Pancreas (tissue), 10 donors: ENCODE data around the gene DAB2IP. TPM values are rescaled to one million over a fixed set of nuclear protein-coding genes. Genes with fewer than 3 reads are reported as not detected.
"Not testable (repeated sequence)": the region's sequence is repeated elsewhere in the genome, so short reads cannot be mapped to it uniquely, and the experiment has no call there.

Source experiments
- ATAC-seq, 4 donors: fragments of 200-7000 bp; cut with Tn5 transposase; one replicate each; pipeline versions ENCODE4 v1.8.0 to v1.9.1; 2020; ENCODE audit warnings: mild to moderate bottlenecking in 4 of 4, moderate library complexity in 4 of 4
- DNase-seq, 6 donors: peaks; one replicate each; pipeline ENCODE4 v3.0.0-alpha.2; 2020
- FAIRE-seq: peaks from 2 replicates; lab custom pipeline; 2012; peaks lifted over from hg19 to GRCh38; lab: Jason Lieb, UNC
- H3K27ac ChIP-seq, 4 donors: fragments of 200-600 bp; sonication (generic); 1 replicate in 3 of 4; 2 replicates in 1 of 4; pipeline versions ENCODE4 v1.5.0 to v1.8.0; 2020
- H3K27me3 ChIP-seq, 4 donors: fragments of 200-600 bp; one replicate each; pipeline ENCODE4 v1.8.0; 2021
- H3K36me3 ChIP-seq, 3 donors: fragments of 200-600 bp; sonication (generic) in 1 of 3; one replicate each; pipeline versions ENCODE4 v1.5.0 to v1.8.0; 2020 to 2021
- H3K4me1 ChIP-seq, 3 donors: fragments of 200-600 bp; one replicate each; pipeline ENCODE4 v1.8.0; 2021
- H3K4me3 ChIP-seq, 4 donors: fragments of 200-600 bp; sonication (generic) in 2 of 4; one replicate each; pipeline versions ENCODE4 v1.5.0 to v1.8.0; 2020 to 2021
- H3K9me3 ChIP-seq, 4 donors: fragments of 200-600 bp; one replicate each; pipeline ENCODE4 v1.8.0; 2021
- WGBS, 2 donors: extraction: QIAGEN DNeasy Blood & Tissue Kit; methylation state at CpG; one replicate each; pipeline ENCODE4 v1.1.7; 2013; 5-methylcytosine and 5-hydroxymethylcytosine counted together
- intact Hi-C, 3 donors: fragments of 100-400 bp; cut with DNase I; formaldehyde crosslinking; loops; one replicate each; pipeline versions ENCODE4 v1.11.1 to v1.14.2; 2022
- polyA plus RNA-seq, 2 donors: library from polyadenylated mRNA; stranded (reverse); fragments of 200-250 nt; gene quantifications; one replicate each; pipeline ENCODE4 v1.2.3, GENCODE V29; 2013
- total RNA-seq, 6 donors: library from RNA; stranded (reverse); fragmentation: NEBNext Ultra II Directional in 4 of 6; extraction: Animal tissue kit (Norgen Biotek cat#: 25700) in 4 of 6; gene quantifications; one replicate each; pipeline versions ENCODE4 v1.2.1 to v1.2.4, GENCODE V29; 2021 to 2023
- TF ChIP-seq, protein P1 (sequence below), 4 donors: fragments of 200-600 bp; sonication (generic) in 3 of 4; IDR thresholded peaks; one replicate each; pipeline versions ENCODE4 v1.5.0 to v1.8.0; 2021; ENCODE audit warnings: antibody characterized with exemption in 4 of 4
- donor health status: healthy with polysubstance abuse.
- donor health status: DM: no; HTN: no; CAD: no; lungs with moderate emphysema.
- donor health status: DM: no; HTN: no; CAD: no.
- donor health status: control.
- donor health status: control.
- donor health status: Bipolar disorder and iron deficiency.
- donor health status: DM: yes; HTN: yes; CAD: no.
- donor health status: DM: no; HTN: no; CAD: no.
- donor health status: DM: no; HTN: no; CAD: no.
- donor health status: DM: yes; HTN: yes; CAD: no.

Gene DAB2IP
- total and polyA plus RNA-seq, 8 donors: 14.7 to 52.1 (median 25.3) TPM

DNA sequence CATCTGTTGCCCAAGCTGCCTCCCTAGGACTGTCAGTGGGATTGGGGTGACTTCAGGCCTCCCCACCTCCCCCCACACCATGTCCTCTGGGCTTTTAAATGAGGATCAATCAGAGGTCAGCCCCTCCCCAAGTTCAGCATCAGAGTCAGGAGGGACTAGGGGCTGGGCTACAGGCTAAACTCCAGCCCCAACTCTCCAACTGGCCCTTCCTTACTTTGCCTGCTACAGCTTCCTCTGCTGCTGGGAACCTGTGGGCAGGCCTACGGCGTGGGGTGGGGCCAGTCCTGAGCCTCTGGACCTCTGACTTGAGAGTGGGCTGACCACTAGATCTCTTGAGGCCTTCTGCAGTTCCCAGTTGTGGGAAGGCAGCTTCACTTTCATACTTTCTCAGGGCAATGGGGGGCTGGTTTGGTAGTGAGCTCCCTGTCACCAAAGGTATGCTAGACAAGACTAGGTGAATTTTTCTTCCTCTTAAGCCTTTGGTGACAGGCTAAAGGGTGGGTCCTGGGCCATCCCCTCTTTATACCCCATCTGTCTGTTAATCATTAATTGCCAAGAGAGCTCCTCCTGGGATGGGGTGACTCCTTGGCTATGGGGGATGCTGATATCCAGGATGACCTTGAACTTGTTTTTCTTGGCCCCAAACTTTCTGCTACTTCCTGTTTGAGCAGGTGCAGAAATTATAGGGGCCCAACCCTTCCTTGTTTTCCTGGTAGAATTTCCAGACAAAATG is 10.8 kb upstream of the DAB2IP start:
- Histone ChIP-seq H3K4me1 (peaks cover 0 to 6% (median 5%) of the 10 kb centered on the region in 3 donors), H3K4me3 (no peak overlapping the region), H3K27me3 (no peaks in the 10 kb centered on the region), H3K9me3 (no peaks in the 10 kb centered on the region), H3K36me3 (no peaks in the 10 kb centered on the region), H3K27ac (peak overlapping the region in 1 of 4 donors; percentile 28)
- ATAC-seq (peak; percentile 4 to 14 (median 9)), FAIRE-seq (no peak), DNase-seq (no peak)
- TF ChIP-seq, protein P1, sequence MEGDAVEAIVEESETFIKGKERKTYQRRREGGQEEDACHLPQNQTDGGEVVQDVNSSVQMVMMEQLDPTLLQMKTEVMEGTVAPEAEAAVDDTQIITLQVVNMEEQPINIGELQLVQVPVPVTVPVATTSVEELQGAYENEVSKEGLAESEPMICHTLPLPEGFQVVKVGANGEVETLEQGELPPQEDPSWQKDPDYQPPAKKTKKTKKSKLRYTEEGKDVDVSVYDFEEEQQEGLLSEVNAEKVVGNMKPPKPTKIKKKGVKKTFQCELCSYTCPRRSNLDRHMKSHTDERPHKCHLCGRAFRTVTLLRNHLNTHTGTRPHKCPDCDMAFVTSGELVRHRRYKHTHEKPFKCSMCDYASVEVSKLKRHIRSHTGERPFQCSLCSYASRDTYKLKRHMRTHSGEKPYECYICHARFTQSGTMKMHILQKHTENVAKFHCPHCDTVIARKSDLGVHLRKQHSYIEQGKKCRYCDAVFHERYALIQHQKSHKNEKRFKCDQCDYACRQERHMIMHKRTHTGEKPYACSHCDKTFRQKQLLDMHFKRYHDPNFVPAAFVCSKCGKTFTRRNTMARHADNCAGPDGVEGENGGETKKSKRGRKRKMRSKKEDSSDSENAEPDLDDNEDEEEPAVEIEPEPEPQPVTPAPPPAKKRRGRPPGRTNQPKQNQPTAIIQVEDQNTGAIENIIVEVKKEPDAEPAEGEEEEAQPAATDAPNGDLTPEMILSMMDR (IDR thresholded peaks at IDR 0.05): no peak
- intact Hi-C loops: no loop called here
- 80 to 81% methylated on average over 2 of the region's 2 CpGs for WGBS, 2 donors

DNA sequence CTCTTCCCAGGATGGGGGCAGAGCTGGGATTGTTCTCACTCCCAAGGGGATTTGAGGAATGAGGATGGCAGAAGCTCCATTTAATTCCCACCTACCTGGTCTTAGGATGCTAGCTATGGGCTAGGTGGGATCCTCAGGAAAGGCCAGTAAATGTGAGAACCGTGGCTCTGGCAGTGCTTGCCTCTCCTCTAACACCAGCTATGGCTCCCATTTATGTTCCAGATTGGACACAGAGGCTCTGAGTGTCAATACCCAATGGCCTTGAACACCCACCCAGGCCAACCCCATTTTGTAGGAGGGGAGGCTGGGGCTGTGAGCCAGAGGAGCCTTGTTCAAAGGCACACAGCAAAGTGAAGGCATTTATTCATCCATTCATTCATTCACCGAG is 10.2 kb upstream of the DAB2IP start:
- FAIRE-seq (no peak), ATAC-seq (no peak), DNase-seq (peak in 1 of 6 donors; percentile 36)
- Histone ChIP-seq H3K36me3 (no peaks in the 10 kb centered on the region), H3K27me3 (no peaks in the 10 kb centered on the region), H3K27ac (peak overlapping the region in 1 of 4 donors; percentile 0), H3K4me1 (peaks cover 0 to 6% (median 5%) of the 10 kb centered on the region in 3 donors), H3K9me3 (no peaks in the 10 kb centered on the region), H3K4me3 (no peak overlapping the region)
- TF ChIP-seq, protein P1 (IDR thresholded peaks at IDR 0.05): no peak
- intact Hi-C loops: no loop called here
- WGBS, 2 donors: 83 to 93% methylated on average over 2 of the region's 2 CpGs

DNA sequence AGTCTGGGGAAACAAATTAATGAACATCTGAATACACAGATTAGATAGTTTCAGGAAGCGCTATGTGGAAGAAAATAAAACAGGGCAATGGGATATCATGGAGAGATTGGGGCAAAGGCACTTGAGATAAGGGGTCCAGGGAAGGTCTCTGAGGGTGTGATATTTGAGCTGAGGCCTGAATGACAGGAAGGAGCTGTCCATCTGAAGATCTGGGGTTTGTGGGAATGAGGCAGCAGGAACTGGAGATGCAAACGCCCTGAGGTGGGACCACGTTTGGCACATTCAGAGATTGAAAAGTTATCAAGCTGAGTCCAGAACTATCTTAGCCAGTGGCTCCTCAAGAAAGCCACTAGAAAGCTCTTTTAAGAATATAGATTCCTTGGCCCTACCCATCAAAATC is 8.7 kb upstream of the DAB2IP start:
- Histone ChIP-seq H3K36me3 (no peaks in the 10 kb centered on the region), H3K4me1 (peaks cover 0 to 6% (median 5%) of the 10 kb centered on the region in 3 donors), H3K4me3 (no peak overlapping the region), H3K27ac (no peak overlapping the region), H3K9me3 (no peaks in the 10 kb centered on the region), H3K27me3 (no peaks in the 10 kb centered on the region)
- 92 to 95% methylated on average over 3 of the region's 3 CpGs for WGBS, 2 donors
- intact Hi-C loops: no loop called here
- TF ChIP-seq, protein P1 (IDR thresholded peaks at IDR 0.05): no peak
- ATAC-seq: no peak
- peak in 1 of 6 donors; percentile 5 for DNase-seq
- FAIRE-seq: no peak

DNA sequence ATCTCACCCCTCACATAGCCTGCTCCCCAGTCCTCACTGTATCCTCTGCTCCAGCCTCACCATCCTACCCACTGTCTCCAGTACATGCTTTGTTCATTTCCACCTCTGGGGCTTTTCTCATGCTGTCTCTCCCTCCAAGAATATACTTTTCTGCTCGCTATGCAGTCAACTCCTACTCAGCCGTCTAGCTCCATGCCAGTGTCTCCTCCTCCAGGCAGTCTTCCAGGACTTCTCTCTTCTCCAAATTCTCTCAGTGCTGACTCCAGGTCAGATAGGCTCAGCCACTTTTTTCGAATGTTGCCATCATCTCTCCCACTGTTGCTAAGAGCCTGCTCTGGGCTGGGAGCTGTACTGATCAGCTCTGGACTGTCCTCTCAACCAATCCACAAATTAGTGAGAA is 8.0 kb upstream of the DAB2IP start:
- no peaks in the 10 kb centered on the region for H3K9me3 ChIP-seq
- H3K4me3 ChIP-seq: no peak overlapping the region
- no peak for FAIRE-seq
- DNase-seq: no peak
- ATAC-seq: no peak
- WGBS, 2 donors: 83 to 87% methylated on average over 3 of the region's 3 CpGs
- H3K36me3 ChIP-seq: no peaks in the 10 kb centered on the region
- intact Hi-C loops: no loop called here
- no peak overlapping the region for H3K27ac ChIP-seq
- TF ChIP-seq, protein P1 (IDR thresholded peaks at IDR 0.05): no peak
- no peaks in the 10 kb centered on the region for H3K27me3 ChIP-seq
- peaks cover 0 to 6% (median 5%) of the 10 kb centered on the region in 3 donors for H3K4me1 ChIP-seq

DNA sequence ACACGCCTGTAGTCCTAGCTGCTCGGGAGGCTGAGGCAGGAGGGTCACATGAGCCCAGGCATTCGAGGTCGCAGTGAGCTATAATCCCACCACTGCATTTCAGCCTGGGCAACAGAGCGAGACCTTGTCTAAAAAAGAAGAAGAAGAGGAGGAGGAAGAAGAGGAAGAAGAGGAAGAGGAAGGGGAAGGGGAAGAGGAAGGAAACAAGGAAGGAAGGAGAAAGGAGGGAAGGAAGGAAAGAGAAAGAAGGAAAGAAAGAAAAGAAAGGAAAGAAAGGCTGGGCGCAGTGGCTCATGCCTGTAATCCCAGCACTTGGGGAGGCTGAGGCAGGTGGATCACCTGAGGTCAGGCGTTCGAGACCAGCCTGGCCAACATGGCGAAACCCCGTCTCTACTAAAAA is 7.4 kb upstream of the DAB2IP start:
- H3K9me3 ChIP-seq, H3K27me3 ChIP-seq, H3K4me1 ChIP-seq, ATAC-seq, H3K36me3 ChIP-seq, FAIRE-seq, H3K27ac ChIP-seq, DNase-seq, H3K4me3 ChIP-seq, intact Hi-C loops: not testable (repeated sequence)
- WGBS, 2 donors: 91 to 93% methylated on average over 10 of the region's 10 CpGs
